Astrocyte of the spinal cord (primary cell): ENCODE results near the gene ACTA1.
A peak's percentile ranks its signal among the peaks of the same experiment; 100 is the strongest.

Experiments
- DNase-seq: peaks from one replicate; pipeline ENCODE4 v3.0.0; 2011; ENCODE audit warnings: low read depth, low spot score
- H3K4me3 ChIP-seq: 2 replicates; pipeline ENCODE4 v1.5.1; 2011; ENCODE audit warnings: low read depth, mild to moderate bottlenecking, low read length, moderate library complexity
- CTCF ChIP-seq: IDR thresholded peaks from 2 replicates; pipeline ENCODE4 v1.5.1; 2012; ENCODE audit warnings: low read depth, mild to moderate bottlenecking, low read length, inconsistent platforms
- in situ Hi-C: cut with HindIII; loops from 2 replicates; pipeline ENCODE4 v1.10.0; 2017; ENCODE audit warnings: low sequenced_read_pairs

Gene ACTA1

GRCh38 chr1:229447809-229448252, 13.9 kb upstream of the ACTA1 start:
- in situ Hi-C loops, result loop anchor here (25.0 kb wide), 1 partner anchor 111 kb away; the partner anchor contains the start of gene CCSAP
- DNase-seq, result no peak
- H3K4me3 ChIP-seq, result no peak overlapping the region
- TF ChIP-seq CTCF, result no peak

- in situ Hi-C loops, result loop anchor here (25.0 kb wide), 1 partner anchor 109 kb away; the partner anchor contains the start of gene CCSAP
- H3K4me3 ChIP-seq, result no peak overlapping the region
- TF ChIP-seq CTCF, result no peak
- no peak for DNase-seq
These were observed 11.9 kb upstream of the ACTA1 start for GRCh38 chr1:229445828-229446227.

DNA sequence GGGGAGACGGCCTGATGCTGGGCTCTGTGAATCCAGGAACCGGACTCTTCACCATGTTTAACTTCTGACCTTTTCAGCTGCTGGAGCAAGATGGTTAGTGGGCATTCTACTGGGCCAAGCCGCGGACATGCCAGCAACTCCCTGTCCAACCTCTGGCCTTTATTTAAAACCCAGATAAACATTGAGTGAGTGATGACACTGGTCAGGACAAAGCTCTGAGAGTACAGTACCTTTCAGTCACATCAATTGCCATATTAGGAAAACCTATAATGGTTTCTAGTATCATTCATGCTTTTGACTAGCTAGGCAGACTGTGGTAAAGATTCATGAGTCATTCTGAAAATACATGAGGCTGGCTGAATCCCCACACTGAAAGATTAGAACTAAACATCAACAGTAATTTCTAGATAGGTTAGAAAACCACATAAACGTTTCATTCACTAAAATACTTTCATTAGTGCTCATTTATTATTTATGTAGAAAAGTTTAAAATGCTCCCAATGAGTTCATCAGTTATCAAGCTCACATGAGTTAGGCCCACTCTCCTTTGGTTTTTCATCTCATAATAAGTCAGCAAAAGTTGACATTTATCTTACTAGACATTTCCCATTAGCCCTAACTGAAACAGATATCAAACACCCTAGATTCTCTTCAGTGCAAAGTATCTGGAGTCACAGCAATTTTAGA, 7.1 kb upstream of the ACTA1 start:
- in situ Hi-C loops, result loop anchor here (25.0 kb wide), 1 partner anchor 104 kb away; the partner anchor contains the start of gene CCSAP
- peak; percentile 84 for DNase-seq
- H3K4me3 ChIP-seq, result no peak overlapping the region
- TF ChIP-seq CTCF, result no peak

DNA sequence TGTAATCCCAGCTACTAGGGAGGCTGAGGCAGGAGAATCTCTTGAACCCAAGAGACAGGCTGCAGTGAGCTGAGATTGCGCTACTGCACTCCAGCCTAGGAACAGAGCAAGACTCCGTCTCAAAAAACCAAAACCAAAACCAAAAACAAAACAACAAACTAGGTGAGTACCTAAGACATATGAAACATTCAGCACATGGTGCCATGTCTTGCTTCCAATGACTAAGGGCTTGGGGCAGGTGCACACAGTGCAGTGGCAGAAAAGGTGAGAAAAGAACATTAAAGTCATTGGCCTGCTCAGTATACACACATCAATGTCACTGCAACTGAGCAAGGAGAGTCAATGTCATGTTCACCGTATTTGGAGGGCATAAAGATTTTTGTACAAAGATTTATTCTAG, 4.1 kb upstream of the ACTA1 start:
- no peak for TF ChIP-seq CTCF
- H3K4me3 ChIP-seq, result no peak overlapping the region
- in situ Hi-C loops, result loop anchor here (25.0 kb wide), 1 partner anchor 101 kb away; the partner anchor contains the start of gene CCSAP
- no peak for DNase-seq

GRCh38 chr1:229437443-229437842, 3.5 kb upstream of the ACTA1 start:
- no peak overlapping the region for H3K4me3 ChIP-seq
- DNase-seq, result peak; percentile 28
- TF ChIP-seq CTCF, result no peak
- in situ Hi-C loops, result loop anchor here (25.0 kb wide), 1 partner anchor 100 kb away; the partner anchor contains the start of gene CCSAP

GRCh38 chr1:229436201-229436600, 2.3 kb upstream of the ACTA1 start:
- no peak for DNase-seq
- no peak overlapping the region for H3K4me3 ChIP-seq
- in situ Hi-C loops, result loop anchor here (25.0 kb wide), 1 partner anchor 99 kb away; the partner anchor contains the start of gene CCSAP
- no peak for TF ChIP-seq CTCF
